Prostate gland (tissue), 2 donors: ENCODE measurements around the gene PALD1.

Experiments
- CTCF ChIP-seq, 4 experiments: fragments of 200-600 bp in 2 of 4; fragments of 450-650 bp in 2 of 4; sonication (generic) in 2 of 4; IDR thresholded peaks; 1 replicate in 3 of 4; 2 replicates in 1 of 4; pipeline ENCODE4 v1.5.1; 2016 to 2019; ENCODE audit warnings: antibody characterized with exemption in 4 of 4, mild to moderate bottlenecking in 2 of 4, moderate library complexity in 2 of 4
- POLR2A ChIP-seq: fragments of 450-650 bp; IDR thresholded peaks from one replicate; pipeline ENCODE4 v1.6.1; 2016; ENCODE audit warnings: antibody characterized with exemption, mild to moderate bottlenecking
- POLR2AphosphoS5 ChIP-seq: sonication (generic); formaldehyde crosslinking; IDR thresholded peaks from one replicate; pipeline ENCODE4 v1.6.1; 2017; ENCODE audit warnings: antibody characterized with exemption

- TF ChIP-seq CTCF (IDR thresholded peaks at IDR 0.05) (no peak), POLR2AphosphoS5 (no peak), POLR2A (no peak)
Measured at GRCh38 chr10:70599791-70600190, 121.2 kb downstream of the PALD1 start.
